Right ventricle myocardium superior (tissue), 1 donor: ENCODE results near the gene PRKRIP1. TPM values are rescaled to one million over a fixed set of nuclear protein-coding genes. Genes with fewer than 3 reads are reported as not detected.
A peak's percentile ranks its signal among the peaks of the same experiment; 100 is the strongest.
"Not testable (repeated sequence)": the region's sequence is repeated elsewhere in the genome, so short reads cannot be mapped to it uniquely, and the experiment has no call there.

ENCODE experiments used
- ATAC-seq: fragments of 200-7000 bp; cut with Tn5 transposase; one replicate; pipeline ENCODE4 v1.9.1; 2020; ENCODE audit warnings: mild to moderate bottlenecking; ENCODE audit not compliant: poor library complexity
- DNase-seq: peaks from one replicate; pipeline ENCODE4 v3.0.0-alpha.2; 2020
- intact Hi-C: fragments of 100-400 bp; cut with DNase I; formaldehyde crosslinking; loops from one replicate; pipeline ENCODE4 v1.11.2; 2022
- long read RNA-seq: library from polyadenylated mRNA; unstranded; transcript quantifications from one replicate; pipeline ENCODE4 v2.0.0, GENCODE V29; 2021
- total RNA-seq: library from RNA; stranded (reverse); fragmentation: NEBNext Ultra II Directional; extraction: Animal tissue kit (Norgen Biotek cat#: 25700); gene quantifications from one replicate; pipeline ENCODE4 v1.2.1, GENCODE V29; 2021
- donor health status: DM: no; HTN: yes; CAD: no; lungs with severe emphysema.

Gene PRKRIP1
- total RNA-seq, result 9.8 TPM
- long read RNA-seq, transcript PRKRIP1-201 (6 exons, 2,159 nt), result major isoform, 10 of 29 reads
- long read RNA-seq, partial matches to known transcripts, result 0 of 29 reads
- long read RNA-seq, other reads (novel, unspliced or antisense), result 15 of 29 reads

- intact Hi-C loops, result no loop called here
- DNase-seq (peak; percentile 86), ATAC-seq (peak; percentile 94)
Observed at GRCh38 chr7:102395873-102396709, at the start of gene PRKRIP1. PRKRIP1 (plus strand) TSS chr7:102396363; CDS start chr7:102396412, 49 bp downstream.

DNA sequence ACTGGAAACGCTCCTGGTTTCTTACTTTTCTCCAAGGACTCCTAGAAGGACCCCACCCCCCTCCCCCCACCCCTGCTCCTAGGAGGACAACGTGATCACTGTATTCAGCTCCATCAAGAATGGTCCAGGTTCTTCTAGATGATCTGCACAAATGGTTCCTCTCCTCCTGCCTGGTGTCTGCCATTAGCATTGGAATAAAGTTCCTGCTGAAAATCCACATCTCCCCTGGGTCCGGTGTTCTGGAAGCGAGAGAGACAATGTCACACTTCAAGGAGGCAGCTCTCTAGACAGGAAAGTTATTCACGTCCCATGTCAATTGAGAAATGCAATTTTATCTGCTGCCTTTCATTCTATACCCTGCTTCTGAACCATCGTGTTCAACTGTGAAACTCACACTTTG lies 49.2 kb upstream of the PRKRIP1 start:
- DNase-seq, ATAC-seq, intact Hi-C loops: not testable (repeated sequence)

DNA sequence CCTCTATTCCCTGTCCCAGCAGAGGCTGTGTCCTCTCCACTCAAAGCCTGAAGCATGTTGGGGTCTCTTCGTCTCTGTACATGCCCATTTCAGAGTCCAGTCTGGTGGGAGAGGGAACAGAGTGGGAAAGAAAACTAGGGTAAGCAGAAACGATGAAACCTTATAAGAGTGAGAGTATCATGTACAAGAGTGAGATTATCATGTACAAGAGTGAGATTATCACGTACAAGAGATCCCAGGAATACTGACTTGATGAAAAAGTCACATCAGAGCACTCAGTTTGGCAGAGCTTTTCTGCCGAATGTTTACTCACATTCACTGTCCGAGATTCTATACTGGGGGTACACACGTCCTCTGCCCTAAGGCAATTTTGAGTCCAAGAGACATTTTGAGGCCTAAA lies 39.8 kb upstream of the PRKRIP1 start, which contains the start of gene SPDYE6:
TSS of gene SPDYE6 (minus strand) at position 101 of the 400 bp plus-strand sequence. CDS start 421 bp downstream, outside the sequence.
- DNase-seq, intact Hi-C loops, ATAC-seq: not testable (repeated sequence)

GRCh38 chr7:102363549-102364393 lies 32.4 kb upstream of the PRKRIP1 start:
- intact Hi-C loops, result not testable (repeated sequence)
- DNase-seq (peak; percentile 97), ATAC-seq (peak; percentile 100)

DNA sequence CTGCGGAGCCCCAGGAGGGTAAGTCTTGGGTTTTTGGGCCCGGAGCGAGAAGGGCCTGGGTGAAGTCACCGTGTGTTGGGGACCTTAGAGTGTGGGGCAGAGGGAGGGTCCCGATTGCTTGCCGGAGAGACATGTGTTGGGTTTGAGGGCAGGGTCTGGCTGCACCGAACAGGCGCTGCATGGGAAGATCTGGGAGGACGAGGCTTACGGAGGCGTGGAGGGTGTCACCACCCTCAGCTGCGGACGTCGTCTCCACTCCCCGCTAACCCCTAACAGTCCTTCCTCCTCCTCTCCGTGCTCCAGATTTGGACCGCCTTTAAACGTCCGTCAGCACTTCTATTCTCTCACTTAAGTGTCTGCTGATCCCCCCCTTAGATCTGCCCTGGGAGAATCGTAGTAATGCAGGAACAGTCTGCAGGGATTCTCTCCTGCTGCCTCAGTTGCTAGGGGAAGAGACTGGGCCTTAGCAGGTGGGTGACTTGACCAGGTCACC lies 31.7 kb upstream of the PRKRIP1 start:
- ATAC-seq, intact Hi-C loops: not testable (repeated sequence)

DNA sequence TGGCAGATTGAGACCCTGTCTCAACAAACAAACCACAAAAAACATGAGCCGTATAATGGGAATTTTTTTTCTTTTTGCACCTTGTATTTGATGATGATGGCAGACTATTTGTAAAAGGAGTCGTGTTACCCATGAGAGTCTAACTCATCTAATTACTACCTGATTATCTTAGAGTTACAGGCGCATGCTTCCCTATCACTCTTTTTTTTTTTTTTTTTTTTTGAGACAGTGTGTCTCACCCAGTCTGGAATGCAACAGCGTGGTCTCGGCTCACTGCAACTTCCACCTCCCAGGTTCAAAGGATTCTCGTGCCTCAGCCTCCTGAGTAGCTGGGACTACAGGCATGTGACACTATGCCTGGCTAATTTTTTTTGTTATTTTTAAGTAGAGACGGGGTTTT lies 30.8 kb upstream of the PRKRIP1 start:
- DNase-seq, ATAC-seq, intact Hi-C loops: not testable (repeated sequence)

More for the DNA sequence above, 31.7 kb upstream of the PRKRIP1 start:
- DNase-seq, result not testable (repeated sequence)

DNA sequence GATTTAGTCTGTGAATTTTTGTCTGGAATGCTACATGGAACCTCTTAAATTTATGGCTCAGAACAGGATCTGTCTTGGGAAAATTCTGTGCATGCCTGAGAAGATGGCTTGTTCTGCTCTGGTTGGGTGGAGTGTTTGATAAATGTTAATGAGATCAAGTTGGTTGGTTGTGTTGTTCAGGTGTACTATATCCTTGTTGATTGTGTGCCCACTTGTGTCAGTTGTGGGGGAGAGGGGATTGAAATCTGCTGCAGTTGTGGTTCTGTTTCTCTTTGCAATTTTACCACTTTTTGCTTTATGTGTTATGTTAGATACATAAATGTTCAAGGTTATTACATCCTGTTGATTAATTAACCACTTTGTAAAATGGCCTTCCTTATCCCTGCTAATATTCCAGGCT lies 26.1 kb upstream of the PRKRIP1 start:
- intact Hi-C loops, DNase-seq, ATAC-seq: not testable (repeated sequence)

DNA sequence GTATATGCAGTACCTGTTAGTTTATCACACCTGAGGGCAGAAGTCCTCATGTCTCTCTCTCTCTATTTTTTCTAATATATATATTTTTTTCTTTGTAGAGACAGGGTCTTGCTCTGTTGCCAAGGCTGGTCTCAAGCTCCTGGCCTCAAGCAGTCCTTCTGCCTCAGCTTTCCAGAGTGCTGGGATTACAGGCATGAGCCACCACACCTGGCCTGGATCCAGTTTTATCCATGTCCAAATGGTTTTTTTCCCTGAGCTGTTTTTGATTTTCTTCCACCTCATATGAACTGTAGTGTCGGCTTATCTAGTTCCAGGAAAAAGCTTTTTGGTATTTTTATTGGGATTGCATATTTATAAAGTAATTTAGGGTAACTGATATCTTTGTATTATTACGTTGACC lies 23.4 kb upstream of the PRKRIP1 start:
- intact Hi-C loops, result not testable (repeated sequence)

DNA sequence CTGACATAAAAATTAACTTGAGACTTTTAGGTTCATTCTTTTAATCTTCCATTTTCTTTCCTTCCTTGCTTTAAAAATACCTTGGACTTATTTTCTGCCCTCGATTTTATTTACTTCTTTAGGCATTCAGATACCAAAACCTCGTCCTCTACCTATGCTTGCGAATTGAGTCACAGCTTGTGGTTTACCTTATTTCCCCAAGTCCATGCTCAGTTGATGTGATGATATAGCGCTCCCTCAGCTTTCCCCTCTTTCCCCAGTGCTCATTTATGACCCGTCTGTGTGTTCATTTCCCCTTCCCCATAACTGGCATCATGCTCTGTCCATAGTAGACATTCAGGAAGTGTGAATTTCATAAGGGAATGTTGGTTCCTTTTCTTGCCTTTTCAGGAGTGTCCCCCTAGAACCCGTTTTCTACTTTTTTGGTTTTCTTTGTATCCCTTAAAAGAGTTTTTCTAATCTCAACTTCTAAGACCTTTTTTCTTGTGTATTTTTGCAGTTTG lies 19.1 kb upstream of the PRKRIP1 start:
- intact Hi-C loops, result no loop called here
- ATAC-seq (no peak), DNase-seq (no peak)

More for the DNA sequence above, 23.4 kb upstream of the PRKRIP1 start:
- DNase-seq, ATAC-seq: not testable (repeated sequence)

- ATAC-seq, intact Hi-C loops, DNase-seq: not testable (repeated sequence)
Observed at GRCh38 chr7:102380837-102381236, 15.3 kb upstream of the PRKRIP1 start.

DNA sequence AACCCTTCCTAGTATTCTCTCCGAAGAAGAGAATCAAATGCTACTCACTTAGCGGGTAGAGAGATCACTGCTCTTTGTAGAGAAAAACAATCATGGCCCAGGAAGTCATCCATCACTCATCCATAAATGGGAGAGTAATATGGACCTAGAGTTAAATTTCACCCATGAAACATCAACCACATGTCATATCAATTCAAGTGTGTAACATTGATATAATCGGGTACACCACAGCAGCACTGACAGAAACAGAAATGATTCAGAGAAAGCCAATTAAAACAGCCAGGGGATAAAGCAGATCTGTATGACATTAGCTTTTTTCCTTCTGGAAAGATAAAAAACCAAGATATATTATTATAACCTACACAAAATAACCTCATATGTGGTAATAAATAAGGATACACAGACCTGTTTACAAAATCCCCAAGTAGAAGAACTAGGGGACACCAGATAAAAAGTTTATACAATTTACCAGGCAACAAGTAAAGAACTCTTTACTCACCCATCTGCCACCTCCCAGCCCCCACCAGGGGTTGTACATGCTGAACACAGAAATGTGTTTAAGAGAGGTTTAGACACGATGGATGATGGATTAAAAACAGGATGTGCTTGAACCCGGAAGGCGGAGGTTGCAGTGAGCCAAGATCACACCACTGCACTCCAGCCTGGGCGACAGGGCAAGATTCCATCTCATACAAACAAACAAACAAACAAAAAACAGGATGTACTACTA lies 14.3 kb upstream of the PRKRIP1 start:
- ATAC-seq, DNase-seq, intact Hi-C loops: not testable (repeated sequence)

DNA sequence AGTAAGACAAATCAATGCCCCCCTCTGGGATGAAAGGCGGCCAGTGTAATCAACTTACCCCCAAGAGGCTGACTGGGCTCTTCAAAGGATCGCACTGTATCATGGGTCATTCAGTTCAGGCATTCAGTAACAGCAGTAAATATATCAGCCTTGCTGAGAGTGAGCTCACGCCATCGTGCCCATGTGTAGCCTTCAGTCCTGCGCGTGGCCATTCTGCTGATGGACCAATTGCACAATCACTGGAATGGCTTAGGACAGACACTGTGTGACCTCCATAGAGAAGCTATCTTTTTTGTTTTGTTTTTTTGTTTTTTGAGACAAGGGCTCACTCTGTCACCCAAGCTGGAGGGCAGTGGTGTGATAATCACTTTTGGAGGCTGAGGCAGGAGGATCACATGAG lies 9.1 kb upstream of the PRKRIP1 start:
- DNase-seq (no peak), ATAC-seq (no peak)
- intact Hi-C loops, result no loop called here

DNA sequence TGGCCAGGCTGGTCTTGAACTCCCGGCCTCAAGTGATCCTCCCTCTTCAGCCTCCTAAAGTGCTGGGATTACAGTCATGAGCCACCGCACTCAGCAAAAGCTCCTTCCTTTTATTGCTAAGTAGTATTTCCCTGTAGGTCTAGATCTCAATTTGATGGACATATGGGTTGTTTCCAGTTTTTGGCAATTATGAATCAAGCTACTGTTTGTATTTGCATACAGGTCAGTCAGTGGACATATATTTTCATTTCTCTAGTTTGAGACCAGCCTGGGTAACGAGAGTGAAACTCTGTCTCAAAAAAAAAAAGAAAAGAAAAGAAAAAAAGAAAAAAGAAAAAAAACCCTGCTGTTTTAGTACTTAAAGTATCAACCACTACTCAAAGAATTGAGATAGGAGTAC lies 6.4 kb upstream of the PRKRIP1 start:
- ATAC-seq, result no peak
- intact Hi-C loops, result loop anchor here (2.0 kb wide), 1 partner anchor 111 kb away; no protein-coding TSS in a partner anchor
- DNase-seq, result no peak

DNA sequence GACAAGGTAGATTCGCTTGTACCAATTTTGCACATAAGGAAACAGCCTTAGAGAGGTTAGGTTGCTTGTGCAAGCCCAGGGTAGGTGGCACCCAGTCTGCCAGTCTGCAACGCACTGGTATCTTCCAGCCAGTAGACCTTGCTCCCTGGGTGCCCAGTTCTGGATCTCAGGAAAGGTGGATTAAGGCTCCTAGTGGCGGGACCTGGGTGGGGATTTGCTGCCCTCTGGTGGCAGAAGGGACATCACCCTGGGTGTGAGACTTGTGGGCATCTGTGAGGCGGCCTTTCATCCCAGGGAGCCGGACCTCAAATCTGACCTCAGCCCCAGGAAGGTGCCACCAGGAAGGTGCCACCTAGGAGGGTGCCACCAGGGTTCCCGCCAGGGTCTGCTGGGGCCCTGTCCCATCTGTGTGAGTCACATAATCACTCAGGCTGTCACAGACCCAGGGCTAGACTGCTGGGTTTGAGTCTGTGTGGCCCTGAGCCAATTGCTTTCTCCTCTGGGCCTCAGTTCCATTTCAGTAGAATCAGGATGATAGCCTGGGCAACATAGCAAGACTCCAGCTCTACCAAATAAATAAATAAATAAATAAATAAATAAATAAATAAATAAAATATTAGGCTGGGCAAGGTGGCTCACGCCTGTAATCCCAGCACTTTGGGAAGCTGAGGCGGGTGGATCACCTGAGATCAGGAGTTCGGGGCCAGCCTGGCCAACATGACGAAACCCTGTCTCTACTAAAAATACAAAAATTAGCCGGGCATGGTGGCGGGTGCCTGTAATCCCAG lies 5.3 kb upstream of the PRKRIP1 start:
- DNase-seq, result peak; percentile 86
- intact Hi-C loops, result loop anchor here (2.0 kb wide), 1 partner anchor 112 kb away; no protein-coding TSS in a partner anchor
- peak; percentile 89 for ATAC-seq

GRCh38 chr7:102392330-102392729 lies 3.8 kb upstream of the PRKRIP1 start:
- no peak for DNase-seq
- no peak for ATAC-seq
- intact Hi-C loops, result no loop called here

GRCh38 chr7:102393467-102393866 lies 2.7 kb upstream of the PRKRIP1 start:
- intact Hi-C loops, result no loop called here
- DNase-seq (no peak), ATAC-seq (no peak)

GRCh38 chr7:102395592-102395872 lies 631 bp upstream of the PRKRIP1 start:
- intact Hi-C loops, result no loop called here
- ATAC-seq (no peak), DNase-seq (no peak)
